ENCODE measurements around the gene CTU2.

The CTU2 gene

DNA sequence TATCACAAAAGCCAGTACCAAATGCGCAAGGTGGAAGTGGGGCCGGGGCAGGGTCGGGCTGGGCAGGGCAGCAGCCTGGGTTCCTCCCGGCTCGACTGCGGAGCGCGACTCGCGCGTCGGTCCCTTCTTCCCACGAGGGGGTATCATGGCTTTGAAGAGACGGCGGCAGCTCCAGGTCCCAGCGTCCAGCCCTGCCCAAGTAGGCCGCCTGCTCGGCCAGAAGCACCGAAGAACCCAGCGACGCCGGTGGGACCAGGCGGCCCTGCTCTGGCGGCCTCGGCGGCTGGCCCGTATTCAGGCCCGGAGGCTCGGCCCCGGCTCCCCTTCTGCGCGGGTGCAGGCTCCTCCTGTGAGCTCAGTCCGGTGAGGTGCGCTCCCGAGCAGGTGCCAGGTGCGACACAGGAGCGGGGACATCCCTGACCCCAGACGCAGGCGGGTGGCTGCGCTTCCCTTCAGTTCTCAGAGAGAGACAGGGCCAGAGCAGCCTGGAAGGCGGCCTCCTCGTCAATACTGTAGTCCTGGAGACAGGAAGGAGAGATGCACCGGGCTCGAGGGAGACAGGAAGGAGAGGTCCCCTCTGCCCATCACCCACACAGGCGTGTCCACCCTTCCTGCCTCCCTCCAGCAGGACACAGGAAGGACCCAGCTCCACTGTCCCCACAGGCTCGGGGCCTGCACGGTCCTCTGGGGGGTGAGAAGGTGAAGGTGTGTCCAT, 9.0 kb upstream of the CTU2 start:
- no peak for DNase-seq (ENCODE audit: low read depth in 2 of 2)

DNA sequence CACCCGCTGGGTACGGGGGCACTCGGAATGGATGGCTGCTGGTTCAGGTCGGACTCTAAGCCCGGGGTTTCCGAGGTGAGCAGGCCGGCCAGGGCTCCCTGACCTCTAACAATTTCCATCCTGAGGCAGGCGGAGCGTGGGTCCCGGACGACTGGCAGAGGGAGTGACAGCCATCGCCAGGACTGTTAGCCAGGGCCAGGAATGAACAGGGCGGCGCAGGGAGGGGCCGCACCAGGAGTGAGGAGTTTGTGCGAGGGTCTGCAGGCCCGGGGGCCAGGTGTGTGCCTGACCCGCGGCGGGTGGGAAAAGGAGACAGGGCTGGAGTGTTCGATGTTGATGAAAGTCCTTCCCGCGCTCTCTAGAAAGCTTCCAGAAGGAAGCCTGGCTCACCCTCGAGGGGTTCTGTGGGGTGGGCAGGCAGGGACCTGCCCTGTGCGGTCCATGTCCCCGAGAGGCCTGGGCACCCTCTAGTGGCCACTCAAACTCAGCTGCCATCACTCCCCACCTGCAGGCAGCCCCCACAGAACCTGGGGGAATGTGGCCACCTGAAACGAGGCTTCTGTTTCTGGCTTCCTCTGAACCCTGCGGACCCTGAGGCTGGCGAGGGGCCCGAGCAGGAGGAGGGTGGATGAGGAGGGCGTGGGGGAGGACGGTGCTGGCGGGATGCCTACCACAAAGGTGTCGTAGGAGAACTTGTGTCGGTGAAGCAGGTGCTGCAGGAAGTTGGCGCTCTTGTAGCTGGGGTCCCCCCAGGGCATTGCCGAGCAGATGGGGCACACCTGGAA, 8.3 kb upstream of the CTU2 start:
- DNase-seq (ENCODE audit: low read depth in 2 of 2): no peak

DNA sequence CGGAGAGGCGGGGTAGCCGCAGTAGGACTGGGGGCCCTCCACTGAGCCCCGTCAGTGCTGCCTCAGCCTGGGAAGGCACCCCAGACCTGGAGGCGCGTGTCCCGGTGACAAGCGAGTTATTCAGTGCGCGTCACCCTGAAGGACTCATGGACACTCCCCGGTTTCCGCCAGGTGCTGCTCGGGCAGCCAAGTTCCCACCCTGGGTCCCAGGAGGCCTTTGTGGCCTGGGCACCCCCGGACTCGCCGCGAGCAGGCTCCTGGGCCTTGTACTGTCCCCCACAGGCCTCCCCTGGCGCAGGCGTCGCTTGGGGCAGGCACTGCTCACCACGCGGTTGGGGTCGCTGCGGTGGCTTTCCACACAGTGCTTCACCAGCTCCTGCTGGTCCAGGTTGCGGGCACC, 7.7 kb upstream of the CTU2 start:
- DNase-seq (ENCODE audit: low read depth in 2 of 2): no peak

DNA sequence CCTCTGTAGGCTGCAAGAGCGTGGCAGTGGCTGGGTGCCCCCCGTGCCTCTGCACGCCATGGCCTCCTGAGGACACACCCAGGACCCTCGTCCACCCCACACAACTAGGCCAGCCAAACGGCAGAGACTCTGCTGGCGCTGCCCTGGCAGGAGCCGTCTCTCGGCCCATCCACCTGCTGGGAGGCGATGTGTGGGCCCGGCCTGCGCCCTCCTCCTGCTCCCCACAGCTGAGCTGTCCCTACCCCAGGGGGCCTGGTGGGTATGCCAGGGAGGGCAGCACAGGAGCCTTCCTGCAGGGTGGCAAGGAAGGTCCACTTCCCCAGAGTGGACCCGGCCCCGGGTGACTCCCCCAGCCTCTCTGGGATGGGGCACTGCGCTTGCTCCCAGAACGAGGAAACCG, 7.1 kb upstream of the CTU2 start:
- DNase-seq (ENCODE audit: low read depth in 2 of 2): no peak

DNA sequence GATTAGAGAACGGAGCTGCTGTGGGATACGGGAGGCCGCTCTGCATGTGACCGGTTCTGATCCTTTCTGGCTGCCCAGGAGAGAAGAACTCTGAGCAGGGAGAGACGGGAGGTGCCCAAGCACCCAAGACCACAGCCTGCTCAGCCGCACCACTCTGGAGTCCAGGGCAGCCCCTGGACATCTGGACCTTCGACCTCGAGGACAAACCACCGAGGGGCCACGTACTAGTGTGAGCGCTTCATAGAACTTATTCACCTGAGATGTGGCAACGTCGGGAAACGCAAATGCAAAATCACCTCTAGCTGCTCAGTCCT, 6.0 kb upstream of the CTU2 start:
- no peak for DNase-seq (ENCODE audit: low read depth in 2 of 2)

DNA sequence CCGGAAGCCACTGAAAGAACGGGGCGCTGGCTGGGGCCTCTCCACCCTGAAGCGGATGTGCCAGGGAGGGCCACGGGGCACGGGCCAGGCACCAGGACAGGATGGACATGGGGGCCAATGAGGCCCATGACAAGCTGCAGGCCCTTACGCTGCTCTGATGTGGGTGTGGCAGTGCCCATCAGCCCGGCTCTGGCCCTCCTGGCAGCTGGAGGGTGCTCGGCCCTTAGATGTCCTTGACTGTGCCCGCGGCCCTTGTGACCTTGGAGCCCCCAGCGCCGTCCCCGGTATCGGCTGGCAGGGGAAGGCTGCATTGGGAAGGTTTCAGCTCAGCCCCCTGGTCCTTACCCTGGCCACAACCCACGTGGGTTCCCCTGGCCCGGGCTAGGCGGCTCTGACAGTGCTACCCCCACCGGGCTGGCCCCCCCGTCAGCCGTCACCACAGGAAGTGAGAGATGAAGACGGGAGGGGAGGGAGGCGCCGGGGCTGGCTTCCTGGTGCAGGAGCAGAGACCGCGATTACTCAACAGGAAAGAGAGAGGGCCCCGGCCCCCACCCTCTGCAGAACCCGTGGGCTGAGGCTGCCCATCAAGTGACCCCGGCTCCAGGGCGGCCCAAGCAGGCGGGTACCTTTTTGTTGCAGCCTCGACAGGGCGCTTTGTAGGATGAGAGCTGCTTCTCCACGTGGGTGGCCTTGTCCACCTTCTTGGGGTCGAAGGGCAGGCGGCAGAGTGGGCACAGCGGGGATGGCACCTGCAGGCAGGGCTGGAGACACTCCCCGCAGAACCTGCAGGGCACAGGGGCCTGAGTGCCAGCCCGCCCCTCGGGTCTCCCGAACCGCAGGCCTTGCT, 5.4 kb upstream of the CTU2 start:
- DNase-seq (ENCODE audit: low read depth in 2 of 2): peak; percentile 85 to 95

DNA sequence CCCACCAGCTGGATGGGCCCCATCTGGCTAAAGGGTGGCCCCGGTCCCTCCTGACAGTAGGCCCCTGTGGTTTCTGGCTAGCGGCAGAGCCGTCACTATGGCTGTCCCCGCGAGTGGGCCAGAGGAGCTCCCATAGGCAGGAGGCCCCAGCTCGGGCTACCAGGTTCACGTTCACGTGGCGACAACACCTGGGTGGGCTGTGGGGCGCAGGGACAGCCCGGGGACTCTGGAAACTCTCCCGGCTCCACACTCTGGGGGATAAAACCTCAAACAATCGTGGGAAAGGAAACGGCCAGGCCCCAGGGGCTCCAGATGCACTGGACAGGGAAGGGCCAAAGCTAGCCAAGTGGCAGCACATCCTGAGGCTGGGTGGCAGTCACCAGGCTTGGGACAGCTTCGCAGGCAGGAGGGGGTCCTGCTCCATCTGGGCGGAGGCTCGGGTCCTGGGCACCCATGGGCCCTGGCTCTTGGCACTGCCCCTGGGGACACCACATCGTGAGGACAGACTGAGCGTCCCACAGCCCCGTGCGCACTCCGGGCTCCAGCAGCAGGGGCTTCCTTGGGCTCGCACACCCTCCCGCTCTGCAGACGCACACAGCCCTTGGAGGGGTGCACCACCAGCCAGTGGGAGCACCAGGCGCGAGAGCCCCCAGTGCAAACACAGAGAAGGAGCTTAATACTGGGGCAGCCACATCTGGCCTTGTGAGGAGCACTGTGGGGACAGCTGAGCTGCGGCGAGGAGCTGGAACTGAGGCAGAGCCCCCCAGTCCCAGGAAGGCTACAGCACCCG, 4.5 kb upstream of the CTU2 start:
- no peak for DNase-seq (ENCODE audit: low read depth in 2 of 2)

DNA sequence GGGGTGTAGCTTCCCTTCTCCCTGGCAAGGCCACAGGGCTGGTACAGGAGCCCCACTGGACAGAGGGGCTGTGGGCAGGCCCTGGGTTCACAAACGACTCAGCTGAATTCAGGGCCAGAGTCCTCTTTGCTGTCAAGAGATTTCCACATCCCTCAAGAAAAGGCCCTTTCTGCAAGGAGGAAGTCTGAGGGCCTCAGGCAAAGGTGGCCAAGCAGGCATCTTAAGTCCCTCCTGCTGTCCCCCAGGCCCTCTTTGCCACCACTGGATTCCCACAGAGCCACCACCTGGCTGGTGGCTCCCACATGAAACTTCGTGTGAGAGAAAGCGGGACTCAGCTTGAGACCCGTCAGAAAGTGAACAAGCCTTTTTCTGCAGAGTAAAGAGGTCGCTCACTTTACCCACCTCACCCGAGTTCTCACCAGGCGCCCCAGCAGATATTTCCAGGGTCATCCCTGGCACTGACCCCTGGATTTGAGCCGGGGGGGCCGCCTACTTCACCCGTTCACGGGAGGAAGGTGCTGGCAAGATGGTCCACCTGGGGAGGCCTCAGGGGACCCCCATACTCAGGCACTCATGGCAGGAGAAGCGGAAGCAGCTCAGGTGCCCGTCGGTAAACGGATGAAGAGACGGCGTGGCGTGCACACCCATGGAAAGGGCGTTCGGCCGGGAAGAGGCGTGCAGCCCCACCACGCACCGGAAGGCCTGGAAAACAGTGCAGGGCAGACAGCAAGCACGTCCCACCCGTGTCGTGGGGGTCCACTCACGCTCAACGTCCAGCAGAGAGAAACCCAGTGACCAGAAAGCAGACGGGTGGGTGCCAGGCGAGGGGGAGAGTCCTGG, 3.7 kb upstream of the CTU2 start:
- DNase-seq (ENCODE audit: low read depth in 2 of 2): no peak

DNA sequence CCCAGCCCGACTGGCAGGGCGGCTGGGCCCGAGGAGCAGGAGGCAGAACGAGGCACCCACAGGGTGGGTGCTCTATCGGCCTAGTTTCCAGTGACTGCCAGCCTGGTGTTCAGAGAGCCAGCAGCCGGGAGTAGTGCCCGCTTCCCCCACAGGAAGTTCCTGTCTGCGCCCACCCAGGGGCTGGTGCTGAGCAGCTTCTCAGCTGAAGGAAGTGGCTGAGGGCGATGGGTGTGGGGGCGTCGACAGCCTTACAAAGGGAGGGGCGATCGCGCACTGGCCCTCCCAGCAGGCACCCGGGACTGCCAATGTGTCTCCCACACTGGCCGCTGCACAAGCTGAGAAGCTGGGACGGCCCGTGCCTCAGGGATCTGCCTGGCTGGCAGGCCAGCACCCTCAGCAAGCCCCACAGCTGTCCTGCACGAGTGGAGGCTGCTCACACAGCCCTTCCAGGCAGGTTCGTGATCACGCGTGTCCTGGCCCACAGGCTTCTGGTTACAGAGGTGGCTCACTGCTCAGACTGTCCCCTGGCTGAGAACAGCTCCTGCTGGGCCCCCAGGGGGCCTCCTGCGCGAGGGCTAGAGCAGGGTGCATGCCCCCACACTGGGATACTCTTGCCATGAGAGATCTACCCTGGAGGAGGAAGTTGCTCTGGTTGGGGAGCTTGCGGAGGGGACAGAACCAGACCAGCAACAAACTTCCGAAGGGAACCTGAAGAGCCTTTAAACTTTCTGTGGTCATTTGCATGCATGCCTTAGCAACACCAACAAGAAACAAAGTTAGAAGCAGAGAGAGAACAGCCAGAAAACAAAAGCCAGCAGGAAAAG, 2.6 kb upstream of the CTU2 start:
- peak in 1 of 2 experiments; percentile 66 for DNase-seq (ENCODE audit: low read depth in 2 of 2)

DNA sequence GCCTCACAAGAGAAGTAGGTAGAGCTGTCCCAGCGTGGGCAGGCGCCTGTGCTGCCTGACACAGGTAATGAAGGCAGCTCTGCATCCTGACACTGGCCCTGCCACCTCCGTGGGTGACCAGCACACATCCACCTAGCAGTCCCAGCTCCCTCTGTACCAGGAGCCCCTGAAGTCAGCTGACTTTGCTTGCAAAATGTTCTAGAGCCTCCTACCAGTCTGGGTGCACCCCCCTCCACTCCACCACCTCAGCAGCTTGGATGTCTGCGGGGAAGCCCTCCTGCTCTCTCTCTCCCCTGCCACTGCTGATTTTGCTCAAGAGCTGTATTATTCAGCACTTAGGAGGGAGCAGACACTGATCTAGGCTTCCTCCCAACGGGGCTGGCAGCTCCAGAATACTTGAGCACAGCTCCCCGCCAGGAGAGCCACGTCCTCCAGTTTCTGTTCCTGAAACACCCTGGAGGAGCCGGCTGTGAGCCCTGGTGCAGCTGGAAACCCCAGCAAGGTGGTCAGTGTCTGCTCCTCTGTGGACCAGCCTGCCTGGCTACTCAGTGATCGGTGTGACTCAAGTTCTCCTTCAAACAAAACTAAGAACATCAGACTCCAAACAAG, 1.1 kb upstream of the CTU2 start:
- DNase-seq (ENCODE audit: low read depth in 2 of 2): no peak

DNA sequence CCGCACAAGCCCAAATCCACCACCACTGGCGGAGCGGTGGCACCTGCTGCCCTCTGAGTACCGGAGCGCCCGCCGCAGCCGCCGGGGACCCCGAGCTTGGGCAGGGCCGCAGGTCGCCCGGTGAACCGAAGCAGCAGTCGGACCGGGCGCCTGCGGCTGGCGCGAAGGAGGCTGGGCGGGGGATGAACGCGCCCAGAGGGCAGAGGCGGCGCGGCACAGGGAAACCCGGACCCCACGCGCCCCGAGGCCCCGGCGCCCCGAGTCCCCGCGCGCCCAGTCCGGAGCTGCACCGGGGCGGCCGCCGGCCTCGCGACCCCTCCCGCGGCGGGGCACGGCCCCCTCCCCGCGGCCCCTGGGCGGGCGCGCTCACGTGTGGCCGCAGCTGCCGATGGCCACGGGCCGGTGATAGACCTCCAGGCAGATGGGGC, 488 bp upstream of the CTU2 start:
- no peak for DNase-seq (ENCODE audit: low read depth in 2 of 2)

DNA sequence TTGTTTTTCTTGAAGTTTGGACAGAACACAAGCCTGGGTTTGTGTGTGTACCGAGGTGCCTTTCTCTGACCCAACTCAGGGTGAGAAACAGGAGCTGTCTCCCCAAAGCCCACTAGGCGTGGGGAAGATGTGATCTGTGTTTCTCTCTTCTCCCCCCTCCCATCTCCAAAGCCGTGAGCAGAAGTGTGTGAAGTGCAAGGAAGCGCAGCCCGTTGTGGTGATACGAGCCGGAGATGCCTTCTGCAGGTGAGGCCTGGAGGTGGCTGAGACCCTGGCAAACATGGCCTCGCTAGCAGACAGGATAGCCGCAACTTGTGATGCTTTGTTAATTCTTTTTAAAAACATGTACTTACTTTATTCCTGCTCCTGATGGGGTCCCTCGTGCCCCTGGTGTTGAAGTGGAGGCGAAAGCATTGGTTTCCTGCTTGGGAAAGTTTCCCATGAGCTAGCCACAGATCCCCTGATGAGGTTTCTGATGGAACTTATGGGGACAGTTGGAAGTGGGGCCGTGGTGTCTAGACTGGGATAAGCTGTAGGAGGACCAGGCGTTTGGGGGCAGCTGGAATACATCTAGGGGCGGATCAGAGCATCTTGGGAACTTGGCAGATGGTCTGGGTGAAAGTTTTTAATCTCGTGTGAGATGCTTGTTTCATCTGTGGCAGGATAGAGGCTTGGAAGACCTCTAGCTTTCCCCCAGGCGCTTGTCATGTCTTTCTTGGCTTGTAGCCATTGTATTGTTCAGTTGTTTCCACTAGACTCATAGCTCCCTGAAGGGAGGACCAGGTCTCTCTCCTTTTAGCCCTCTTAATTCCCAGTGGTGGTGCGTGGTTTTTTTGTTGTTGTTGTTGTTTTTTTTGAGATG, 893 bp downstream of the CTU2 start:
- no peak for DNase-seq (ENCODE audit: low read depth in 2 of 2)

DNA sequence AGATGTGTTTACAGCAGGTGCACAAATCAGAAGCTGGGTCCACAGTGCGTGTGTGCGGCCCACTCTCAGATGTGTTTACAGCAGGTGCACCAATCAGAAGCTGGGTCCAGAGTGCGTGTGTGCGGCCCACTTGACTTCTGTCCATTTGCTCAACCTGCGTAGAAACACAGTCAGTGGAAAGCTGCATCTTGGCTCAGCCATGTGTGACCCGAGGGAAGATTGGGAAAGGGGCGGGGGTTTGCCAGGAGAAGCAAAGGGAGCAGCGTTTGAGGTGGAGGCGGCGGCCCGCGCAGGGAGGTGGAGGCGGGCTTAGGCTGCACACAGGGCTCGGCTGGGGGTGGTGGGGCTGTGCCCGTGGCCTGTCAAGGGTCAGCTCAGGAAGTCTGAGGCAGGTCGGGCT, 4.3 kb downstream of the CTU2 start:
- no peak for DNase-seq (ENCODE audit: low read depth in 2 of 2)

DNA sequence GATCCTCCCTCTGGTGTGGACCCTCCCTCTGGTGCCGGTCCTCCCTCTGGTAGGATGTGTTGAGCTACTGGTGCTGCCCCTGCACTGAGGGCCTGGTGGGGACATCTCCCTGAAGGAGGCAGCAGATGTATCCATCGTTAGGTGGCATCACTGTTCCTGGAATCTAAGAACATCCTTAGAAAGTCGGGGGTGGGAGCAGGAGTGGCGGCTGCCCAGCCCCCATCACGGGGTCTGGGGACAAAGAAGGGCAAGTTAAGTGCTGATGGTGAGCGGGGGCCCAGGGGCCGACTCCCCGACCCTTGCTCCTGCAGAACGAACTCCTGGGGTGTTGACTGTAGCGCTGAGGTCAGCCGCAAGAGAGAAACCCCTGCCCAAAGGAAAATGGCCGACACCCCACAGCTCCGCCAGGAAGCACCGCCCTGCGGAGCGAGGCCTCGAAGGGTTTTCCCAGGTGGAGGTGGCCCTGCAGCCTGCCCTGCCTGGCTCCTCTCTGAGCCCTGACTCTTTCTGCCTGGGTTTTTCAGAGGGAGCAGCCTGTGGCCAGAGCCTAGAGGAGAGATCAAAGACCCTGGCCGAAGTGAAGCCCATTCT, 5.5 kb downstream of the CTU2 start:
- DNase-seq (ENCODE audit: low read depth in 2 of 2): no peak

DNA sequence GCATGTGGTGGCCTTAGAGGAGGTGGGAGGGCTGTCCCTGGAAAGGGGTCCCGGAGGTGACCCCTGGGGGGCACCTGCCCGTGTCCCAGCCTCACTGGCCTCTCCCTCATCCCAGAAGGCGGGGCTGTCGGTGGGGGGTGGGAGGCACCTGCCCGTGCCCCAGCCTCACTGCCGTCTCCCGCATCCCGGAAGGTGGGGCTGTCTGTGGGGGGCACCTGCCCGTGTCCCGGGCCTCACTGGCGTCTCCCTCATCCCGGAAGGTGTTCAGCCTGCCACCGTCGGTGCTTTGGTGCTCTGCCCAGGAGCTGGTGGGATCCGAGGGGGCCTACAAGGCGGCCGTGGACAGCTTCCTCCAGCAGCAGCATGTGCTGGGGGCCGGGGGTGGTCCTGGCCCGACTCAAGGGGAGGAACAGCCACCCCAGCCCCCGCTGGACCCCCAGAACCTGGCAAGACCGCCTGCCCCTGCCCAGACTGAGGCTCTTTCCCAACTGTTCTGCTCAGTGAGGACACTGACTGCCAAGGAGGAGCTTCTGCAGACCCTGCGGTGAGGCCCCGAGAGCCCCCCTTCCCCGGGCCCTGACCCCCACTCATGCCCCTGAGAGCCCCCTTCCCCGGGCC, 6.2 kb downstream of the CTU2 start:
- DNase-seq (ENCODE audit: low read depth in 2 of 2): no peak

DNA sequence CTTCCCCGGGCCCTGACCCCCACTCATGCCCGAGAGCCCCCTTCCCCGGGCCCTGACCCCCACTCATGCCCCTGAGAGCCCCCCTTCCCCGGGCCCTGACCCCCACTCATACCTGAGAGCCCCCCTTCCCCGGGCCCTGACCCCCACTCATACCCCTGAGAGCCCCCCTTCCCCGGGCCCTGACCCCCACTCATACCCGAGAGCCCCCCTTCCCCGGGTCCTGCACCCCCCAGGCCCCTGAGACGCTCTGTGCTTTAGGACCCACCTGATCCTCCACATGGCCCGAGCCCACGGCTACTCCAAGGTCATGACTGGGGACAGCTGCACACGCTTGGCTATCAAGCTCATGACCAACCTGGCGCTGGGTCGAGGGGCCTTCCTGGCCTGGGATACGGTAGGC, 6.8 kb downstream of the CTU2 start:
- DNase-seq (ENCODE audit: low read depth in 2 of 2): no peak

DNA sequence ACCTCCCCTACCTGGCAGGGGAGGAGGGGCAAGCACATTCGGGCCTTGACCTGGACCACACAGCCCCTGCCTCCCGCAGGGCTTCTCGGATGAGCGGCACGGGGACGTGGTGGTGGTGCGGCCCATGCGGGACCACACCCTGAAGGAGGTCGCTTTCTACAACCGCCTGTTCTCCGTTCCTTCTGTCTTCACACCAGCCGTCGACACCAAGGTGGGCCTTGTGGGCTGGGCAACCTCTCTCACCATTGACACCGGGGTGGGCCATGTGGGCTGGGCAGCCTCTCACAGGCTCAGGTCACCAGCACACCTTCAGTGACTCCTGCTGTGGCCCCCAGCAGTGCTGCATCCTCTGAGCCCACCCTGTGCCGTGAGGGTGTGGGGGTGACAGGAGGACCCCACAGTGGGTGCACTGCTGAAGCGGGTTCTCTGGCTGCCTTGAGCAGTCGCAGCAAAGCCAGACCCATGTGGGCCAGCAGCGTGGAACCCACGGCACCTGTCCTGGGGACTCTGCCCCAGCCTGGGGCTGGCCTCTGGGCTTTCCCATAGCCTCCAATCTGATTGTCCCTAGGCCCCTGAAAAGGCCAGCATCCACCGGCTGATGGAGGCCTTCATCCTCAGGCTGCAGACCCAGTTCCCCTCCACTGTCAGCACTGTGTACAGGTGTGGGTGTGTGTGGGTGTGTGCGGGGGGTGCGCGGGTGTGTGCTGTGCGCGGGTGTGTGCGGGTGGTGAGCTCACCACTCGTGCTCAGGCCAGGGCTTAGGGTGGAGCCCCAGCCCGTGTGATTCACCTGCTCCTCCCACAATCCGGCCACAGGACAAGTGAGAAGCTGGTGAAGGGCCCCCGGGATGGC, 7.5 kb downstream of the CTU2 start:
- DNase-seq (ENCODE audit: low read depth in 2 of 2): no peak
